ENCODE data around the gene EIF6. TPM values are rescaled to one million over a fixed set of nuclear protein-coding genes. Genes with fewer than 3 reads are reported as not detected.

The EIF6 gene
- total RNA-seq, 1 donor from 2014 or later = 169 TPM

Other genes with a start within 250 kb of the EIF6 start
- gene TRPC4AP, start 192.0 kb downstream of the EIF6 start, total RNA-seq = 94.3 and 104 TPM in 2 replicates
- 39.3 and 59.3 TPM in 2 replicates for gene EDEM2, start 137.4 kb downstream of the EIF6 start, total RNA-seq
- gene PROCR, start 112.7 kb downstream of the EIF6 start, total RNA-seq = 92.8 and 185 TPM in 2 replicates
- gene MMP24, start 58.1 kb downstream of the EIF6 start, total RNA-seq = 0.88 and 6.5 TPM in 2 replicates
- gene MMP24OS, start 6.7 kb downstream of the EIF6 start, total RNA-seq = 24.0 and 31.4 TPM in 2 replicates
- not detected in 2 replicates for gene FAM83C, start 7.7 kb upstream of the EIF6 start, total RNA-seq
- gene UQCC1, start 127.2 kb upstream of the EIF6 start, total RNA-seq = 26.0 and 36.2 TPM in 2 replicates
- gene GDF5, start 153.5 kb upstream of the EIF6 start, total RNA-seq = 0.53 and 6.1 TPM in 2 replicates
- 31.6 and 32.0 TPM in 2 replicates for gene CEP250, start 170.8 kb upstream of the EIF6 start, total RNA-seq
- gene C20orf173, start 244.9 kb upstream of the EIF6 start, total RNA-seq = not detected in 2 replicates